B cell (primary cell): ENCODE results near the gene STON2. TPM values are rescaled to one million over a fixed set of nuclear protein-coding genes. Genes with fewer than 3 reads are reported as not detected.
"Not testable (repeated sequence)": the region's sequence is repeated elsewhere in the genome, so short reads cannot be mapped to it uniquely, and the experiment has no call there.

ENCODE experiments used
- ATAC-seq: fragments of 200-7000 bp; cut with Tn5 transposase; one replicate; pipeline ENCODE4 v1.10.0; 2021; ENCODE audit warnings: low read depth, mild to moderate bottlenecking, moderate number of reproducible peaks, moderate library complexity
- CTCF ChIA-PET: fragments of 350-600 bp; sonication (Branson Sonifier 250); formaldehyde crosslinking; loops from one replicate; lab custom pipeline; 2021; ENCODE audit warnings: antibody characterized with exemption, inconsistent platforms; lab: Charles Lee
- POLR2A ChIA-PET: fragments of 350-600 bp; sonication (Branson Sonifier 250); formaldehyde crosslinking; loops from one replicate; lab custom pipeline; 2021; ENCODE audit warnings: antibody characterized with exemption; lab: Charles Lee
- DNase-seq: peaks from one replicate; pipeline ENCODE4 v3.0.0; 2013
- H2AFZ ChIP-seq: 2 replicates; pipeline ENCODE4 v1.6.1; 2012; ENCODE audit warnings: mild to moderate bottlenecking, low read depth, low read length; ENCODE audit not compliant: insufficient read depth, poor library complexity, severe bottlenecking
- H3K27ac ChIP-seq, 2 donors: 1 replicate in 1 of 2; 2 replicates in 1 of 2; pipeline ENCODE4 v1.5.1; 2012 to 2013; ENCODE audit warnings: low read length in 2 of 2, mild to moderate bottlenecking in 2 of 2, moderate library complexity in 1 of 2
- H3K27me3 ChIP-seq, 4 experiments: fragments of 200-600 bp in 1 of 4; sonication (generic) in 1 of 4; replicated peaks in 1 of 4; 1 replicate in 2 of 4; 2 replicates in 2 of 4; pipeline versions ENCODE4 v1.6.1 to v1.7.0; 2013 to 2016; ENCODE audit warnings: low read length in 3 of 4, mild to moderate bottlenecking in 2 of 4, mixed read lengths in 1 of 4, moderate library complexity in 1 of 4; ENCODE audit not compliant: insufficient read depth in 4 of 4, control insufficient read depth in 3 of 4; ENCODE audit errors: control extremely low read depth in 1 of 4
- H3K36me3 ChIP-seq, 2 experiments: replicated peaks in 1 of 2; 1 replicate in 1 of 2; 2 replicates in 1 of 2; pipeline versions ENCODE4 v1.6.1 to v1.7.1; 2013; ENCODE audit warnings: low read length in 1 of 2; ENCODE audit not compliant: insufficient read depth in 2 of 2, control insufficient read depth in 1 of 2; ENCODE audit errors: control extremely low read depth in 1 of 2, extremely low read depth in 1 of 2
- H3K4me1 ChIP-seq, 2 donors: fragments of 200-600 bp in 1 of 2; sonication (generic) in 1 of 2; 1 replicate in 1 of 2; 2 replicates in 1 of 2; pipeline versions ENCODE4 v1.5.1 to v1.6.1; 2013 to 2017; ENCODE audit warnings: low read length in 2 of 2; ENCODE audit not compliant: control insufficient read depth in 2 of 2, insufficient read depth in 2 of 2
- H3K4me2 ChIP-seq: replicated peaks from 2 replicates; pipeline ENCODE3; 2012; ENCODE audit warnings: mild to moderate bottlenecking, low read depth, low read length; ENCODE audit not compliant: poor library complexity, severe bottlenecking
- H3K4me3 ChIP-seq, 5 experiments: fragments of 200-600 bp in 1 of 5; sonication (generic) in 1 of 5; 1 replicate in 3 of 5; 2 replicates in 2 of 5; pipeline versions ENCODE4 v1.5.1 to v1.7.0; 2011 to 2016; ENCODE audit warnings: low read length in 4 of 5, mild to moderate bottlenecking in 4 of 5, low read depth in 2 of 5, control low read depth in 1 of 5, moderate library complexity in 1 of 5; ENCODE audit not compliant: insufficient read depth in 1 of 5; ENCODE audit errors: control extremely low read depth in 1 of 5, extremely low read depth in 1 of 5
- H3K79me2 ChIP-seq: fragments of 200-600 bp; sonication (generic); one replicate; pipeline ENCODE4 v1.6.0; 2016; ENCODE audit warnings: low read length; ENCODE audit not compliant: control insufficient read depth, insufficient read depth
- H3K9ac ChIP-seq: fragments of 200-600 bp; sonication (generic); 2 replicates; pipeline ENCODE4 v1.6.1; 2017; ENCODE audit warnings: mild to moderate bottlenecking, low read length, moderate library complexity
- H3K9me3 ChIP-seq, 3 donors: one replicate each; pipeline versions ENCODE4 v1.6.1 to v1.7.1; 2013; ENCODE audit warnings: low read length in 2 of 3; ENCODE audit not compliant: control insufficient read depth in 2 of 3, insufficient read depth in 1 of 3; ENCODE audit errors: control extremely low read depth in 1 of 3
- H4K20me1 ChIP-seq: 2 replicates; pipeline ENCODE4 v1.6.0; 2012; ENCODE audit warnings: mild to moderate bottlenecking, low read length; ENCODE audit not compliant: insufficient read depth, control insufficient read depth, poor library complexity, severe bottlenecking
- H3K27ac Mint-ChIP-seq: one replicate; pipeline ENCODE4 v1.8.0; 2021; ENCODE audit warnings: mixed read lengths
- H3K27me3 Mint-ChIP-seq: one replicate; pipeline ENCODE4 v1.8.0; 2021; ENCODE audit warnings: mixed read lengths
- H3K4me1 Mint-ChIP-seq: one replicate; pipeline ENCODE4 v1.8.0; 2021; ENCODE audit warnings: mixed read lengths
- H3K4me3 Mint-ChIP-seq: one replicate; pipeline ENCODE4 v1.8.0; 2021; ENCODE audit warnings: mixed read lengths
- H3K9me3 Mint-ChIP-seq: one replicate; pipeline ENCODE4 v1.8.0; 2022; ENCODE audit warnings: mixed read lengths; ENCODE audit not compliant: insufficient read depth
- EZH2 ChIP-seq: IDR thresholded peaks from 2 replicates; pipeline ENCODE4 v1.6.1; 2012; ENCODE audit warnings: borderline replicate concordance, low read depth, mild to moderate bottlenecking, moderate library complexity, low read length; ENCODE audit not compliant: insufficient read depth, poor library complexity, severe bottlenecking
- WGBS: methylation state at CpG from one replicate; pipeline ENCODE4 v1.1.5; 2013; ENCODE audit warnings: missing lambda C conversion rate; ENCODE audit not compliant: insufficient coverage; 5-methylcytosine and 5-hydroxymethylcytosine counted together
- intact Hi-C: fragments of 100-400 bp; cut with micrococcal nuclease; formaldehyde crosslinking; loops from one replicate; pipeline ENCODE4 v1.10.0; 2022
- polyA plus RNA-seq: library from polyadenylated mRNA; depleted of rRNA; stranded (reverse); fragments of >200 nt; gene quantifications from 2 replicates; pipeline ENCODE4 v1.2.3, GENCODE V29; 2012
- total RNA-seq, 2 donors: library from RNA; stranded (reverse); fragments of 120-200 nt in 1 of 2; gene quantifications; 1 replicate in 1 of 2; 2 replicates in 1 of 2; pipeline versions ENCODE4 v1.2.3 to v1.2.4, GENCODE V29; 2013 to 2022
- TF ChIP-seq, protein P1 (sequence below): fragments of 200-600 bp; IDR thresholded peaks from one replicate; pipeline ENCODE4 v1.8.0; 2022; ENCODE audit warnings: antibody characterized with exemption, mild to moderate bottlenecking

STON2 gene
- total and polyA plus RNA-seq, 2 donors (not counting 1 experiment from before 2014, with no cell fraction given) = 0.03 TPM; not detected in 1

DNA sequence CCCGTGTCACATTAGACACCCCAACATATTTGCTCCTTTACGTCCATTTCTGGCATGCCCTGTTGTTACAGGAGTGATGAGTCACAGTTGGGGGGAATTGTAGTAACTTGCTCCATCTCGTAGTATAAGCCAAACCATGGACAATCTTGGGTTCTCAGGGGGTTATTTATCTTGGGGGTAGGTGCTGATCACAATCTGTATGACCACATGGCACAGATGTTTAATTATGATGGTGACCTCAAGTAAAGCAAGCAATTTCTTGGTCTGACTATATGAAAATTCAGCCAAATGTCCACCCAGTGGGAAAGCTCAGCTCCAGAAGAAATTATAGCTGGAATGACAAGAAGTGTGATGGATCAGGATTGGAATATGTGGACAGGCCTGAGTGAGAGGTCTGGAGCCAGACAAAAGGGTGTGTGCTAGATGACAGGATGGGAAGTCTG lies 32.1 kb upstream of the STON2 start:
- Histone ChIP-seq H3K79me2 (no peaks in the 10 kb centered on the region), H3K36me3 (no peaks in the 10 kb centered on the region), H3K4me3 (no peak overlapping the region), H2AFZ (no peak overlapping the region), H3K4me2 (no peak overlapping the region), H3K4me1 (peaks cover 15 to 16% of the 10 kb centered on the region in 2 donors), H4K20me1 (no peaks in the 10 kb centered on the region), H3K27me3 (peaks cover 0 to 49% (median 36%) of the 10 kb centered on the region in 4 experiments), H3K27ac (no peak overlapping the region), H3K9ac (no peak overlapping the region), H3K9me3 (peaks cover 0 to 11% (median 0%) of the 10 kb centered on the region in 3 donors)
- no peak for TF ChIP-seq EZH2
- TF ChIP-seq, protein P1, sequence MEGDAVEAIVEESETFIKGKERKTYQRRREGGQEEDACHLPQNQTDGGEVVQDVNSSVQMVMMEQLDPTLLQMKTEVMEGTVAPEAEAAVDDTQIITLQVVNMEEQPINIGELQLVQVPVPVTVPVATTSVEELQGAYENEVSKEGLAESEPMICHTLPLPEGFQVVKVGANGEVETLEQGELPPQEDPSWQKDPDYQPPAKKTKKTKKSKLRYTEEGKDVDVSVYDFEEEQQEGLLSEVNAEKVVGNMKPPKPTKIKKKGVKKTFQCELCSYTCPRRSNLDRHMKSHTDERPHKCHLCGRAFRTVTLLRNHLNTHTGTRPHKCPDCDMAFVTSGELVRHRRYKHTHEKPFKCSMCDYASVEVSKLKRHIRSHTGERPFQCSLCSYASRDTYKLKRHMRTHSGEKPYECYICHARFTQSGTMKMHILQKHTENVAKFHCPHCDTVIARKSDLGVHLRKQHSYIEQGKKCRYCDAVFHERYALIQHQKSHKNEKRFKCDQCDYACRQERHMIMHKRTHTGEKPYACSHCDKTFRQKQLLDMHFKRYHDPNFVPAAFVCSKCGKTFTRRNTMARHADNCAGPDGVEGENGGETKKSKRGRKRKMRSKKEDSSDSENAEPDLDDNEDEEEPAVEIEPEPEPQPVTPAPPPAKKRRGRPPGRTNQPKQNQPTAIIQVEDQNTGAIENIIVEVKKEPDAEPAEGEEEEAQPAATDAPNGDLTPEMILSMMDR = no peak
- H3K9me3 Mint-ChIP-seq = no peaks in the 10 kb centered on the region
- intact Hi-C loops = no loop called here
- no peak overlapping the region for H3K27ac Mint-ChIP-seq
- WGBS = 40% methylated on average over 1 of the region's 3 CpGs
- CTCF ChIA-PET = no interaction called here
- H3K4me1 Mint-ChIP-seq = peaks cover 11% of the 10 kb centered on the region
- peaks cover 60% of the 10 kb centered on the region for H3K27me3 Mint-ChIP-seq
- POLR2A ChIA-PET = no interaction called here
- H3K4me3 Mint-ChIP-seq = no peak overlapping the region
- ATAC-seq (no peak), DNase-seq (no peak)

DNA sequence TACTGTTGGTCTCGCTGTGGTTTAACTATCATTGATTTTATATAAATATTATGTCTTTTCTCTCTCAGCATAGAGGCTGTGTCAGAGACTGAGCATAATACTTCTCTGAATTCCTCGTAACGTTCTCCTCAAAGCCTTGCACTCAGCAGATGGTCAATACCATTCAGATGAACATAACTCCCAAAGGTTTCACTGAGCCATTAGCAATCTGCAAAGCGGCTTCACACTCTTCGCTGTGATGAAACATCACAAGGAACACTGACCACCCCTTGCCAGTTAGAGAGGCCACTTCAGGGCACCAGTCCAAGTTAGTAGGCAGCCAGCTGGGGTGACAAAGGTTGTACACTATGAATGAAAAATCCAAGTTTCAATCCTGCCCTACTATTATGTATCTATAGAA lies 30.1 kb upstream of the STON2 start:
- no peak for TF ChIP-seq EZH2
- TF ChIP-seq, protein P1 = no peak
- H3K4me1 ChIP-seq = peaks cover 2 to 4% of the 10 kb centered on the region in 2 donors
- no peak for ATAC-seq
- peaks cover 0 to 36% (median 25%) of the 10 kb centered on the region in 4 experiments for H3K27me3 ChIP-seq
- 97% methylated on average over 3 of the region's 5 CpGs for WGBS
- H3K4me2 ChIP-seq = no peak overlapping the region
- H4K20me1 ChIP-seq = no peaks in the 10 kb centered on the region
- DNase-seq = no peak
- peaks cover 0 to under 1% (median 0%) of the 10 kb centered on the region in 3 donors for H3K9me3 ChIP-seq
- H3K9ac ChIP-seq = no peak overlapping the region
- Mint-ChIP-seq H3K27me3 (peaks cover 61% of the 10 kb centered on the region), H3K4me3 (no peak overlapping the region), H3K27ac (no peak overlapping the region), H3K4me1 (peaks cover under 1% of the 10 kb centered on the region), H3K9me3 (no peaks in the 10 kb centered on the region)
- POLR2A ChIA-PET = no interaction called here
- H3K27ac ChIP-seq = no peak overlapping the region
- H2AFZ ChIP-seq = no peak overlapping the region
- no peaks in the 10 kb centered on the region for H3K36me3 ChIP-seq
- CTCF ChIA-PET = no interaction called here
- no peaks in the 10 kb centered on the region for H3K79me2 ChIP-seq
- no peak overlapping the region for H3K4me3 ChIP-seq
- intact Hi-C loops = no loop called here

DNA sequence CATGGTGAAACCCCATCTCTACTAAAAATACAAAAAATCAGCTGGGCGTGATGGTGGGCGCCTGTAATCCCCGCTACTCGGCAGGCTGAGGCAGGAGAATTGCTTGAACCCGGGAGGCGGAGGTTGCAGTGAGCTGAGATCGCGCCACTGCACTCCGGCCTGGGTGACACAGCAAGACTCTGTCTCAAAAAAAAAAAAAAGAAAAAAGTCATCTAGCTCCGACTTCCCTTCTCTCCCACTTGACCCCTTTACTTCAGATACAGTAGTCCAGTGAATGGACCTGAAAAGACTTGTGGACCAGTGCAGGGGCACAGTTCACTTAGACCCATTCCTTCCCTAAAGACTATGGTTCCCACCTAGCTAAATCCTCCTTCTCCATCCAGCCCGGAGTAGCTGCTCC lies 29.6 kb upstream of the STON2 start:
- H3K4me1 Mint-ChIP-seq, H3K36me3 ChIP-seq, H3K4me2 ChIP-seq, ATAC-seq, DNase-seq, H2AFZ ChIP-seq, intact Hi-C loops, H3K27ac Mint-ChIP-seq, H3K4me1 ChIP-seq, H3K4me3 Mint-ChIP-seq, H3K9ac ChIP-seq, H3K27ac ChIP-seq, POLR2A ChIA-PET, H3K9me3 Mint-ChIP-seq, H4K20me1 ChIP-seq, CTCF ChIA-PET, H3K79me2 ChIP-seq, H3K4me3 ChIP-seq, H3K9me3 ChIP-seq: not testable (repeated sequence)
- peaks cover 0 to 33% (median 20%) of the 10 kb centered on the region in 4 experiments for H3K27me3 ChIP-seq
- WGBS = 91% methylated on average over 7 of the region's 11 CpGs
- H3K27me3 Mint-ChIP-seq = peaks cover 59% of the 10 kb centered on the region
